Epidermal melanocyte (primary cell): Measurements from ENCODE around the gene CDK9.
A peak's percentile ranks its signal among the peaks of the same experiment; 100 is the strongest.
"Not testable (repeated sequence)": the region's sequence is repeated elsewhere in the genome, so short reads cannot be mapped to it uniquely, and the experiment has no call there.

ENCODE experiments used
- DNase-seq: peaks from one replicate; pipeline ENCODE4 v3.0.0; 2011; ENCODE audit warnings: low spot score; ENCODE audit not compliant: insufficient read length

The CDK9 gene

GRCh38 chr9:127818574-127818973 lies 32.7 kb downstream of the CDK9 start:
- DNase-seq, result no peak

DNA sequence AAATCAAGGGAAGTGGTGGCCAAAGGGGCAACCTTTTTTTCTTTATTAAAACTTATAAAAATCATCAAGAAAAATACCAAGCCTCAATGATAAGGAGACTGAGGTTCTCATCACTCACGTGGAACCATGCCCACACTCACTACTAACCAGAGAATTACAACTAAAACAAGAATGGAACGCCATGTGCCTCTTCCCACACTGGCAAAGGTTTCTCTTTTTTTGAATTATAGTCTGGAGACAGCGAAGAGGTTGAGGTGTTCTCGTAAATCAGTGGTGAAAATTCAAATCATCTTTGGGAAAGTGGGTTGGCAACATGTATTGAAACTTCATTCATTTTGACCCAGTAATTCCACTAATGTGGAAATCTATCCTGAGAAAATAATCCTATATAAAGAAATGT lies 36.3 kb downstream of the CDK9 start:
- no peak for DNase-seq

GRCh38 chr9:127825319-127826051 lies 39.7 kb downstream of the CDK9 start:
- no peak for DNase-seq

- no peak for DNase-seq
These were observed 40.5 kb downstream of the CDK9 start for GRCh38 chr9:127826253-127826913.

DNA sequence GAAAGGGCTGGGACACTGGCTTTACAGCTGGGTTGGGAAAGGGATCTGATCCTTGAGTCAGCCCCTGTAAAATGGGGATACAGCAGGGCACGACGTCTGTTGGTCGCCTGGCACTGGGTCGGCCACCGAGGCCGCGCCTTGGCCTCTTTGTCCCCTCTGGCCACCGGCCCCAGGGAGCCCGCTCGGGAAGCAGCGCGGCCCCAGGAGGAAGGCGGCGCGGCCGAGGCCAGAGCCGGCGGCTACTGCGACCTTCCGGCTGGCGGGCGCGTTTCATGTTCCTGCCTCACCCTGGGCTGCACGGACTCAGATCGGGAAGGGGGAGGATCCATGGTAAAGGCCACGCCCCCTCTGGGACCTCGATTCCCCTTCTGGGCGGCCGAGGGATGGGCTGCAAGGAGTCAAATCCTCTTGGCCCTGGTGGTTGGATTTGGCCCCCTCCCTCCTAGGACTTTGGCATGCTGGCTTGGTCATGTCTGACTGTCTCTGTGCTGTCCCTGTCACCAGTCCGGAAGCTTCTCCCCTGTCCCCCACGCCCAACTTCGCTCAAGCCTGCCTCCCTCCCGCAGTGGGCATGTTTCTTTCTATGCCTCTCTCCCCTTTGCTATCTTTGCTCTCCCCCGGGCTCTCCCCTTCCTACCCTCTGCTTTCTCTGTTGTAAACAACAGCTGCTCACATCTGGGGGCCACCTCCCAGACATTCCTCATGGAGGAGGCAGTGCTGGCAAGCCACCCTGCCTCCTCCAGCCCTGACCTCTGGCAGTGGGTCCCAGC lies 42.6 kb downstream of the CDK9 start:
- DNase-seq, result peak; percentile 90

DNA sequence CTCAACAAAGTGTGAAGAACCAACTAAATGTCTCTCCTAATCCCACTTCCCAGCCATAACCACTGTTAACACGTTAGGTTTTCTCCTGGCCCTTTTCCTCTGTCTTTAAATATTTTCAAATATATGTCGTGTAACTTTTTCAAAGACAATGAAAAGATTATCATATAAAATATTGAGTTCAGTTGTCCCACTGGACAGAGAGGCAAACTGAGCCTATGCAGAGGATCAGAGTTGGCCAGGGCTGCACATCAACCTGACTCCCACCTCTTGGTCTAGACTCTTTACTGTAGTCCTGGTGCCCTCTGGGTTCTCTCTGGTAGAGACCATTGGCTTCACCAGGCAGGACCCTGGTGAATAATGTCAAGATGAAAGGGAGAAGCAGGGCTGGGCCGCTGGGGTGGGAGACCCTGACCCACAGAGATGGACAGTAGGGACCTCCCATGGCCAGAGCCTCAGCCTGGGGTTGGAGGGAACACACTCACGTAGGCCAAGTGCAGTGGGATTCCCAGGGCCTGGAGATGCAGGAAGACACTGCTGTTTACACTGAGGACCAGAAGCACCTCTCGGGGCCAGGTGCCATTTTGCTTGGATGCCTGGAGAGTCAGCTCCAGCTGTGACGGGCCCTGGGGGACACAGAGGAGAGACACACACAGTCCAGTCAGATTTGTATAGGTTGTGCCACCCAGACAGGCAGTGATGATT lies 43.5 kb downstream of the CDK9 start:
- no peak for DNase-seq

DNA sequence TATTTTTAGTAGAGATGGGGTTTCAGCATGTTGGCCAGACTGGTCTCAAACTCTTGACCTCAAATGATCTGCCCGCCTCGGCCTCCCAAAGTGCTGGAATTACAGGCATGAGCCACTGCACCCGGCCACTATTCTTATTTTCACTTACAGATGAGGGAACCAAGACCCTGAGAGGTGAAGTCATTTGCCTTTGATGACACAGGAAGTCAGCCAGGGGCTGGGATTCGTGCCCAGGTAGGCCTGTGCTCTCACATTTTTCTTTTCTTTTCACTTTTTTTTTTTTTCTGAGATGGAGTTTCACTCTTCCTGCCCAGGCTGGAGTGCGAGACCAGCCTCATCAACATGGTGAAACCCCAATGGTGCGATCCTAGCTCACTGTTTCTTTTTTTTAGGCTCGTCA lies 46.4 kb downstream of the CDK9 start:
- no peak for DNase-seq

GRCh38 chr9:127833555-127833954 lies 47.7 kb downstream of the CDK9 start:
- DNase-seq, result no peak

GRCh38 chr9:127835991-127836516 lies 50.2 kb downstream of the CDK9 start:
- peak; percentile 45 for DNase-seq

GRCh38 chr9:127836561-127836960 lies 50.7 kb downstream of the CDK9 start:
- DNase-seq, result not testable (repeated sequence)

- DNase-seq, result no peak
These were observed 51.5 kb downstream of the CDK9 start for GRCh38 chr9:127837346-127837745.

- peak; percentile 59 for DNase-seq
These were observed 52.7 kb downstream of the CDK9 start for GRCh38 chr9:127838375-127839078.
